Stimulated activated CD4-positive, alpha-beta T cell treated with anti-CD3 and anti-CD28 coated beads, Interleukin-1b, Interleukin-23, amount 100 ng/mL, for 4 hours (primary cell): ENCODE measurements around the gene ALG3.

ENCODE experiments used
- DNase-seq, 2 donors: peaks; one replicate each; pipeline ENCODE4 v3.0.0-alpha.2; 2020; ENCODE audit warnings: low read depth in 2 of 2

Gene ALG3

DNA sequence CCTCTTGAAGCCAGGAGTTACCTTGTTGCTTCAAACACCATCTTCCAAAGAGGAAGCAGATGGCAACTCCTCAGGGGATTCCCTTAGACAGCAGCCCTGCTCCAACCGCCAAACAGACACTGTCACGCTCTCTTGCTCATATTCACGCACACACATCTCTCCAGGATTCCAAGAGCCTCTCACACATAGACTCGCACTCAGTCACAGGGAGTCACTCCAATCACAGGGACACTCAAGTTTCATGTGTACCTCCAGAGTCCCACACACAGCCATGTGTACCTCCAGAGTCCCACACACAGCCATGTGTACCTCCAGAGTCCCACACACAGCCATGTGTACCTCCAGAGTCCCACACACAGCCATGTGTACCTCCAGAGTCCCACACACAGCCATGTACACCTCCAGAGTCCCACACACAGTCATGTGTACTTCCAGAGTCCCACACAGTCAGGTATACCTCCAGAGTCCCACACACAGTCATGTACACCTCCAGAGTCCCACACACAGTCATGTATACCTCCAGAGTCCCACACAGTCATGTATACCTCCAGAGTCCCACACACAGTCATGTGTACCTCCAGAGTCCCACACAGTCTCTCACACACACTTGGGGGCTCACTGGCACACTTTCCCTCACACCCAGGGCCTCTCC is 13.3 kb downstream of the ALG3 start:
- DNase-seq, result no peak

DNA sequence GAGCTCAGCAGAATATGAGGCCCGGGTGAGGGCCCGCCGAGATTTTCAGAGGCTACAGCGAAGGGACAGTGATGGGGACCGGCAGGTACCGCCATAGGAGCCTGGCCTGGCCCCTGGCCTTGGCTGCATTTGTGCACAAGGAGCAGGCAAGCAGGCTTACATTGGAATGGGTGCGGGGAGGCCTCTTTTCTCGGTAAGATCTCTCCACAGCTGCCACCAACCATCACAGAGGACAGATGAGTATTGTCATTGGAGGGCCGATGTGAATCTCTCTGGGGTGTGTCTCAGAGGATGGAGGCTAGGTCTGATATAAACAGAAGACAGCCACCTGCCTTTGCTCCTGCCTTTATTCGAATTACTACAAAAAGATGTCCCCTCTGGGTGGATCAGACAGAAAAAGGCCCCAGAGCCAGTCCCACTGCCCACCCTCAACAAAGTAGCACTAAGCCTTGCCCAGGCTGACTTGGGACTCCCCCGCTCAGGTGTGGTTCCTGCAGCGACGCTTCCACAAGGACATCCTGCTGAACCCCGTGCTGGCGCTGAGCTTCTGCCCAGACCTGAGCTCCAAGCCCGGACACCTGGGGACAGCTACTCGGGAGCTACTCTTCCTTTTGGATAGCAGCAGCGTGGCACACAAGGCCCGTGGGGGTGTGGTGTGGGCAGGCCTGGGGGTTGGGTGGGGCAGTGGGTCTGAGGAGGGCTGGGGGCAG is 13.9 kb downstream of the ALG3 start:
- no peak for DNase-seq

DNA sequence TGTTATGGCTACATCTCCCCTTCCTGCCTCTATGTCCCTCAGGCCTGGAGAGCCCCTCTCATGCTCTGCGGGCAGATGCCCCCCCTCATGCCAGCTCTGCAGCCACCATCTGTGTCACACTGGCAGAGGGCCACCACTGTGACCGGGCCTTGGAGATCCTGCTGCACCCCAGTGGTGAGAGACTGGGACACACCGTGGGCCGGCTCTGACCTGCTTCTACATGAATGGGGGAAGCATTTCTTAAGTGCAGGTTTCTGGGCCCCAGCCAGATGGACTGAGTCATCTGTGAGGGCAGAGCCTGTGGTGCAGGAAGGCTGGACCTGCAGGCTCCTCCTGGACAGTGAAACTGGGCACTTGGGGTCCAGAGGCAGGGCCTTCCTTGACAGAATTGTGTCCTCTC is 14.5 kb downstream of the ALG3 start:
- no peak for DNase-seq

DNA sequence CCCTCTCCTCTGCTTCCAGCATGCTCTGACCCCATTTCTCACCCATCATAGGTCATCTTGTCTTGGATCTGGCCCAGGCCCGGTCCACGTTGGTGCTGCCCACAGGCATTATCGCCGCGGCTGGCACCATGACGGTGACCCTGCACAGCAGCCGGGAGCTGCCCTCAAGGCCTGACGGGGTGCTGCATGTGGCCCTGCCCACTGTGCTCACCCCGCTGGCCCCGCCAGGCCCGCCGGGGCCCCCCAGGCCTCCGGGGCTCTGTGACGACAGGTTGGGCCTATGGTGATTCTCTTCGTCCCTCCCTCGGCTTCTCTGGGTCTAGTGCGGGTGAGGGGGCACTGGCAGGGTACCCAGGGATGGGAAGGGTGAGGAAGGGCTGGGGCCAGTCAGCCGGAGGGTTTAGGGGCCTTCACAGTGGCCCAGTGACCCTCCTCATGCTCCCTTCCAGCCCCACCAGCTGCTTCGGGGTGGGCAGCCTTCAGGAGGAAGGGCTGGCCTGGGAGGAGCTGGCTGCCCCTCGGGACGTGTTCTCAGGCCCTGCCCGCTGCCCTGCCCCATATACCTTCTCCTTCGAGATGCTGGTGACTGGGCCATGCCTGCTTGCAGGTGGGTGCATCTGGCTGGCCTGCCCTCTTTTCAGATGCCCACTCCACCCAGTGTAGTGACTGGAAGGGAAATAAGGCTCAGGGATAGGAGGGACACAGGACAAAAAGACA is 15.5 kb downstream of the ALG3 start:
- no peak for DNase-seq

DNA sequence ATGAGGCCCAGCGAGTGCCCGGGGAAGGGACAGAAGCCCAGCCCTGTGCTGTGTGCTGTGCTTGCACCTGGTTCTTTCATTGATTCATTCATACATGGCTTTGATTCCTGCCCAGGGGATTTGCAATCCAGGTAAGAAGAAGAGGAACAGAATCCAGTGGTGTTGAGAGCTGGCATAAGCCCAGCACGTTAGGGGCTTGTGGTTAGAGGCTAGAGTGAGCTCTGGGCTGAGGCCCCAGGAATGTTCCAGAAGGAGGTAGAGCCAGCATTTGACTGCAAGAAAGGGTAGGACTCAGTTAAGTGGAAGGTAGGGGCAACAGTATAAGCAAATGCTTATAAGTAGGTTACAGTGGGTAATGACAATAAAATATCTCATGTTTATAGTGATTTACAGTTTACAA is 17.1 kb downstream of the ALG3 start:
- no peak for DNase-seq

DNA sequence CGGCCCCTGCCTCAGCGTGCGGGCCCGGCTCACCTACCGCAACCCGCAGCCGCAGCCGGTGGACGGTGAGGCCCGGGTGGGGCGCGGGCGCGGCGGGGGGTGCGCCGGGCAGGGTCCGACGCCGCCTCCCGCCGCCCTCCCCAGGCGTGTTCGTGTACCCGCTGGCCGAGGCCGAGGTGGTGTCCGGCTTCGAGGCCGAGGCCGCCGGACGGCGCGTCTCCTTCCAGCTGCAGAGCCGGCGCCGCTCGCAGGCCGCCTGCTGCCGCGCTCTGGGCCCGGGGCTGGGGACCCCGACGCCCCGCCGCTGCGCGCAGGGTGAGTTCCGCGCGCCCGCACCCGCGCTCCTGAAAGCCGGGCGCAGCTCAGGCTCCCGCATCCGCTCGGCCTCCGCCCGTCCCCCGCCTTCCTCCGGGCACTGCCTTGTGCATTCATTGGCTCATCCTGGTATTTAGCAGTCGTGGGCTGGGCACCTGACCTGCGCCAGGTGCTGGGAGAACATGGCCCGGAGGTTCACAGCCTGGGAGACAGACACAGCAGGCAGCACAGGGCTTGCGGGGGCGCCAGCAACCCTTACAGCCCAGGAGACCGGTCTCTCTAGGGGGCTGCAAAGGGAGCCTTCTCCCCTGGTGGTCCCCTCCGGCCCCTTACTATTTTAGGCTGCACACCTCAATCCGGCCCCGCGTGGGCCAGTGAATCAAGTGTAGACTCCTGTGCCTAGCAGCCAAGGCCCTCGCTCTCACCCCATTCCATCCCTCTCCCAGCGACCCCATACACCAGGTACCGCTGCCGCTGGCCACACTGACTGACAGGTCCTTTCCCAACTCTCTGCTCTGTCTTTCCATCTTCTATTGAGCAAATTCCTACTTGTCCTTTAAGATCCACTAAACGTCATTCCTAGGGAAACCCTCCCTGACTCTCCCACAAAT is 17.9 kb downstream of the ALG3 start:
- no peak for DNase-seq

DNA sequence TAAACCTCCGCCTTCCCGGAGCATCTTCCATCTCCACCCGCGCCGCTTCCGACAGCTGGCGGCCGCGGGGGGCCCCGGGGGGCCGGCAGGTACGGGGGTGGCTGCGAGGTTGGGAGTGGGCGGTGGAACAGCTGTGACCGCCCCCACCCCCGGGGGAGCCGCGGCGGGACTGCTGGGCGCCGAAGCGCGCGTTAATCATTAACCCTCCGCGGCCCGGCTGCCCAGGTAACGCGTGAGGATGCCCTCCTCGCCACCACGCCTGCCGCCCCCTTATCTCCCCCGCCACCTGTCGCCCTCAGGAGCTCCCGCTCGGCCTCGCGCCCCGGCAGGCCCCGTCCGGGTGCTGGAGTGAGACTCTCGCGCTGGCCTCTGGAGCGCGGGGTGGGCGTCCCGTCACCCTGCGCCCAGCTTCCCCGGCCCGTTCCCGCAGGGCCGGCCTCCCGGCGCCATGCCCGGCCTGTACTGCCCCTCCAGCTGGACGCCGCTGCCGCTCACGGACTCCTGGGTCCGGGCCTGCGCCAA is 18.6 kb downstream of the ALG3 start:
- DNase-seq, result no peak

DNA sequence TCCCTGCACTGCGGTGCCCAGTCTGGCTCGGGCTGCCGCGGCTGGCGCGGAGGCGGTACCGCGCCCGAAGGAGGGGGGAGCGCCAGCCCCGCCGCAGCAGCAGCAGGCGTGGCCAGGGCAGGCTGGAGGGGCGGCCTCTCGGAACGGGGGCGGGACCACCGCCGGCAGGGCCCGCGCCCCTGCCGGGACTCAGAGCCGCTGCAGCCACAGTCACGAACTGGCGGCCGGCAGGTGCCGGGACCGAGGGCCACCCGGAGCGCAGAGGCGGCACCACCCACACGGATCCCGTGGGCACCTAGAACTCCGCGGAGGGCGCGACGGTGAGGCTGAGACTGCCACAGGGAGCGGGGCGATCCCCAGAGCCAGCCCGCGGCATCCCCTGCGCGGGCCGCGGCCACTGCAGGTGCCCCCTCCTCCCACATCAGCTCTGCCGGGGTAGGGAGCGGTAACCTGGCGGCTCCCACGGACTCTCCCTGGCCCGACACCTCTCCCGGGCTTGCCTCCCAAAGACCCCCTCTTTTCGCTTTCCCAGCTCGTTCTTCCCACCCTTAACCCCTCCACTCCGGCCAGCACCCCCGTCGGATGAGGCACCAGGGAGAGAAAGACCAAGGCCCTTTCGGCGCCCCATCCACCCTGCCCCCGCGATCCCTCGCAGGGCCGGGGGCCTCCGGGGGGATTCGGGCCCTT is 19.2 kb downstream of the ALG3 start, which contains the start of gene VWA5B2:
Gene VWA5B2, plus strand, starts transcription at position 192 of the 687 bp plus-strand sequence. CDS start 944 bp downstream, outside the sequence.
- peak; percentile 50 to 64 for DNase-seq

DNA sequence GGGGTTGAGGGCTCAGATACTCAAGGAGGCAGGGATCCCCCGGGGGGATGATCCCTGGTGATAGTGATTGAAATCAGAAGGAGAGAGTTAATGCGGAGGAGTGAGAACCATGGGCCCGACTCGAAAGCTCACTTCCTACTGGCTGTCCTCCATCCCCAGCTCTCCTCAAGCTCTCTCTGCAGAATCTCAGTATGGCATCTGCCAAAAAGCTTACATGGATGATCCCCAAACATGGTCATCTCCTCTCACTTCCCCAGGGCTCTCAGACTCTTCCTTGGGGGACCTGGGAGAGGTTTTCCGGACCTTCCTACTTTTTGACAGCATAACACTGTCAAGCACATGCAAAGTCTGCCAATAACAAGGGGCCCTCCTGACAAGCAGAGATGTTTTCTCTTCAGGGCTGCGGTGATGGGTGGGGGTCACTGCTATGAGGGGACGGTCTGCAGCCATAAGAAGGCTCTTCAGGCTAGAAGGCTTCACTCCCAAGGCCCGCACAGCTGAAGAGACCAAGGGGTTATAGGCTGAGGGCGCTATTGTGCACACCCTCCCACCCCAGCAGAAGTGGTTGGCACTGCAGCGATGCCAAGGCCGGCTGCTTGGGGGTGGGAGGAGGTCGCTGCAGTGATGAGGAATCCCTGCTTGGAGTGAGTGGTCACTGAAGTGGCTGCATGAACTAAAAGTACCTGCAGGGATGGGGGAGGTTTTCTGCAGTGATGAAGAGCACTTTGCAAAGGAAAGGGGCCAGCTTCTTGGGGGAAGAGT is 20.2 kb downstream of the ALG3 start:
- DNase-seq, result no peak

DNA sequence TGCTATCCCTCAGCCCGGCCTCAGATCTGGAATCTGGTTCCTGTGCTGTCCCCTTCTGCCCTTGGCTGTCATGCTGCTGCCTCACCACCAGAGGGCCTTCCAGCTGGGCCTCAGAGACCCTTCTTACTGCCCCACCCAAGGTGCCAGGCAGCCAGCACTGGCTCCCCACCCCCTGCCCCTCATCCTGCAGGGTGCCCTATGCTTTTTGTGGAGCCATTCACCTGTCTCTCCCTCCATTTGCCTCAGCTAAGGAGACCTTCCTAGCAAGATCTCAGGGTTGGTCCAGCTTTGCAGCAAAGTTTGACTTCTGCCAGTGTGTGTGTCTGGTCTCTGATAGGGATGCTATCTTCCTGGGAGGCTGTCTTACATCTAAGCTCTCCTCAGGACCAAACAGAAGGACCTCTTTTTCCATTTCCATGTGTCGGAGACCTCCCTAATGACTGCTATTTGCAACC is 21.3 kb downstream of the ALG3 start:
- DNase-seq, result peak; percentile 39 to 43

DNA sequence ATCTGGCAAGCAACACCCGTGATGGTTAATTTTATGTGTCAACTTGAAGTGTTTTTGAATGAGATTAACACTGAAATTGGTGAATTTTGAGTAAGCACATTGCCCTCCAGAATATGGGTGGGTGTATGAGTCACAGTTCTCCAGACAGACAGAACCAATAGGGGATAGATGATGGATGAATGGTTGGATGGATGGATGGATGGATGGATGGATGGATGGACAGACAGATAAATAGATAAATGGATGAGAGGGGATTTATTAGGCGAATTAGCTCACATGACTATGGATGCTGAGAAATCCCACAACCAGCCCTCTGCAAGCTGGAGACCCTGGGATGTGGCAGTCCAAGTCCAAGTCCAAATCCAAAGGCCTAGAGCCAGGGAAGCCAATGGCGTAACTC is 24.8 kb downstream of the ALG3 start:
- no peak for DNase-seq

DNA sequence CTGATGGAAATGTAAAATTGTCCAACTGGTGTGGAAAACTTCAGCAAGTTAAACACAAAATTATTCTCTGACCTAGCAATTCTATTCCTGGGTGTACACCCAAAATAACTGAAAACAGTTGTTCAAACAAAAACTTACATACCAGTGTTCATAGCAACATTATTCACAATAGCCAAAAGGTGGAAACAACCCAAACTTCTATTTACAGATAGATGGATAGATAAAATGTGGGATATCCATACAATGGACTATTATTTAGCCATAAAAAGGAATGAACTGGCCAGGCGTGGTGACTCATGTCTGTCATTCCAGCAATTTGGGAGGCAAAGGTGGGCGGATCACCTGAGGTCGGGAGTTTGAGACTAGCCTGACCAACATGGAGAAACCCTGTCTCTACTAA is 26.2 kb downstream of the ALG3 start:
- no peak for DNase-seq

DNA sequence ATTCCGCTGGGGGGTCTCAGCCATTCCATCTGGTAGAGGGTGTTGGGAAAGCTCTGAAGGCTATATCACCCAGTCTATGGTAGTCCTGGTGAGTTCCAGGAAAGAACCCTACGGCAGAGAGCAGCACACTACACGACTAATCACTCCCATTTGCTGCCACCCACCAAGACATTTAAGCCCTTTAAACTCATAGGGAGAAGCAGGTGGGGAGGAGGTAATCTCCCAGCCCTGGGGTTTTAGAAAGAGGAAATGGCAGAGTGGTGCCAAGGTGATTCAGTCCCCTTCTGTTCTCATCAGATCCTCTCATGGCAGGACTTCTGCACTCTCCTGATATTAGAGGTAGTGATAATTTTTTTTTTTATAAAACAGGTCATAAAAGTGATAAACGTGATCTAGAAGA is 29.9 kb downstream of the ALG3 start:
- no peak for DNase-seq

DNA sequence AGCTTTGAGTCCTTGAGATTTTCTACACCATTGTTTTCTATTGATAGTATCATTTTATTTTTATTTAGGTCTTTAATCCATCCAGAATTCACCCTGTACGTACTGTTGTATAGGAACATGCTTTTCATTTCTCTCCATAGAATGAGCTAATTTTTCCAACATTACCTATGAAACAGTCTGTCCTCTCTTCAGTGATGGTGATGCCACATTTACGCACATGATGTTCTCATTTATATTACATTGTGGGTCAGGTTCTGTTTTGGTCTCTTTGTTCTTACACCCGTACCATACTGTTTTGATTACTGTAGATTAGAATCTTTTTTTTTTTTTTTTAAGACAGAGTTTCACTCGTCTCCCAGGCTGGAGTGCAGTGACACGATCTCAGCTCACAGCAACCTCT is 37.0 kb downstream of the ALG3 start:
- DNase-seq, result no peak

DNA sequence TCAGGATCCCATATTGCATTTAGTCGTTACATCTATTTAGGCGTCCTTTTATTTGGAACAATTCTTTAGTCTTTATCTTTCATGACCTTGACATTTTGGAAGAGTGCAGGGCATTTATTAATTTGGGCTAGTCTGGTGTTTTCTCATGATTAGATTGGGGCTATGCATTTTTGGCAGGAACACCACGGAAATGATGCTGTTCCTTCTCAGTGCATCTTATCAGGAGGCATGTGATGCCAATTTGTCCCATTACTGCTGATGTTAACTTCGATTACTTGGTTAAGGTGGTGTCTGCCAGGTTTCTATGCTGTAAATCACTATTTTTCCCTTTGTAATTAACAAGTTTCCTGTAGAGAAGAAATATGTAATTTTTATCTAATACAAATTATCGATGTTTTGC is 37.5 kb downstream of the ALG3 start:
- DNase-seq, result no peak

DNA sequence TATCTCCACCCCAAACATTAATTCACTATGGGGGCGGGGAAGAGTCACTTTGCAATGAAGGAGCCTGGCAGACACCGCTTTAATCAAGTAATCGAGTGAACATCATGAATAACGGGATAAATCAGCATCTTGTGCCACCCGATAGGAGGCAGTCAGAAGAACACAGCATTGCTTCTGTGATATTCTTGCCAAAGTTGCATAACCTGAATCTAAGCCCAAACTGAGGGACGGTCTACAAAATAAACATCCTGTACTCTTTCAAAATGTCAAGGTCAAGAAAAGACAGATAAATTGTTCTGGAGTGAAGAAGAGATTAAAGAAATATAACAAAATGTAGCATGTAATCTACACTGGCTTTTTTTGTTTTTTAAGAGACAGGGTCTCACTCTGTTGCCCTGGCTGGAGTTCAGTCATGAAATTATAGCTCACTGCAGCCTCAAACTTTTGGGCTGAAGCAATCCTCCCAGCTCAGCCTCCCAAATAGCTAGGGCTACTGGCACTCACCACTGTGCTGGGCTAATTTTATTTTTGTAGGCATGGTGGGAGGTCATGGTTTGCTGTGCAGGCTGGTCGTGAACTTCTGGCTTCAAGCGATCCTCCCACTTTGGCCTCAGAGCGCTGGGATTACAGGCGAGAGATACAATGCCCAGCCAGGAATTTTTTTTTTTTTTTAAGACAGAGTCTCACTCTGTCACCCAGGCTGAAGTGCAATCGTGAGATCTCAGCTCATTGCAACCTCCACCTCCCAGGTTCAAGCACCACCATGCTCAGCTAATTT is 39.4 kb downstream of the ALG3 start:
- no peak for DNase-seq

DNA sequence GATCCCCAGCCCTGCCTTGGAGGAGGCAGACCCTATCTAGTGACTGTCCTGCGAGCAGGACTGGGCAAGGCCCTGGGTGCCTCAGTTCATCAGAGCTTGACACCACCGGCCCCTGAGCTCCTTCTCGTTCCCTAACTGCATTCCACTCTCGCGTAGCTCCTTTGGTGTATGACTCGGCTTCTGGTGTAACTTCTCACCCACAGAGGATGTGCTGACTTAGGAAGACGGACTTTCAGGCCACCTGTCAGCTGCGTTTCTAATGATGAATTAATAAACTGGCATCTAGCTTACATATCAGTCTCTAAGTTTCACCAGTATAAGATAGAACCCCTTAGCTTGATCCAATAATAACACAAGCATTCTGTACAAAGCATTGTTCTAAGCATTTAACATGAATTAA is 45.2 kb downstream of the ALG3 start:
- no peak for DNase-seq

DNA sequence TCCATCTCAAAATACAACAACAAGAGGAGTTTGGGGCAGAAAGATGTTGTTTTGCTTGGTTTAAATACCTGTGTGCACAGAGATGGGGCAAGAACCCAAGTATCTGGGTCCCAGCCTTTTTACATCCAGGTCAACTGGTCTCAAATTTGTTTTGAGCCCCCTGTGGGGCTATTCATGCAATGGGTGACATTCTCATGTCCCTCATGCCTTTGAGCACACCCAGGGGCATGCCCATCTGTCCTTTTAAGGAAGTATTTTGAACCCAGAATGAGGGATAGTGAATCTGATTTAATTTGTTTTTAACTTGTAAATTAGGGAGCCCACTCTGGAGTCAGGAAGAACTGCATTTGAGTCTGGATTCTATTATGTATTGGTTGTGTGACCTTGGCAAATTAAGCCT is 47.9 kb downstream of the ALG3 start:
- no peak for DNase-seq

DNA sequence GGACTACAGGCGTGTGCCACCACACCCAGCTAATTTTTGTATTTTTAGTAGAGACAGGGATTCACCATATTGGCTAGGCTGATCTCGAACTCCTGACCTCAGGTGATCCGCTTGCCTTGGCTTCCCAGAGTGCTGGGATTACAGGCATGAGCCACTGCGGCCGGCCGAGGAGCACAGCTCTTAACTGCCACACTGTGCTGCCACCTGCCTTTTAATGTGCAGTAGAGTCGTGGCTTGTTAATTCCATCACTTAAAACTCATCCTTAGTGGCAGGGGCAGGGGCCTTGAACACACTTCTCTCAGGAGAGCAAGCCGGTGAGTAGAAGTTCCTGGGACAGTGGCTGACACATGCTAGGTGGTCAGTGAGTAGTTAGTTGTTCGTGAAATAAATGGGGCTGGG is 50.3 kb downstream of the ALG3 start:
- DNase-seq, result no peak
